GM18868 (cell line): Measurements from ENCODE around the gene RIMS1.

Experiments
- ATAC-seq: cut with Tn5 transposase; IDR thresholded peaks from one replicate; pipeline ENCODE4 v1.9.1; 2021; ENCODE audit warnings: mild to moderate bottlenecking, moderate library complexity; ENCODE audit not compliant: unreplicated experiment

Gene RIMS1

GRCh38 chr6:72410769-72411168 lies 524.4 kb downstream of the RIMS1 start:
- ATAC-seq = no peak

DNA sequence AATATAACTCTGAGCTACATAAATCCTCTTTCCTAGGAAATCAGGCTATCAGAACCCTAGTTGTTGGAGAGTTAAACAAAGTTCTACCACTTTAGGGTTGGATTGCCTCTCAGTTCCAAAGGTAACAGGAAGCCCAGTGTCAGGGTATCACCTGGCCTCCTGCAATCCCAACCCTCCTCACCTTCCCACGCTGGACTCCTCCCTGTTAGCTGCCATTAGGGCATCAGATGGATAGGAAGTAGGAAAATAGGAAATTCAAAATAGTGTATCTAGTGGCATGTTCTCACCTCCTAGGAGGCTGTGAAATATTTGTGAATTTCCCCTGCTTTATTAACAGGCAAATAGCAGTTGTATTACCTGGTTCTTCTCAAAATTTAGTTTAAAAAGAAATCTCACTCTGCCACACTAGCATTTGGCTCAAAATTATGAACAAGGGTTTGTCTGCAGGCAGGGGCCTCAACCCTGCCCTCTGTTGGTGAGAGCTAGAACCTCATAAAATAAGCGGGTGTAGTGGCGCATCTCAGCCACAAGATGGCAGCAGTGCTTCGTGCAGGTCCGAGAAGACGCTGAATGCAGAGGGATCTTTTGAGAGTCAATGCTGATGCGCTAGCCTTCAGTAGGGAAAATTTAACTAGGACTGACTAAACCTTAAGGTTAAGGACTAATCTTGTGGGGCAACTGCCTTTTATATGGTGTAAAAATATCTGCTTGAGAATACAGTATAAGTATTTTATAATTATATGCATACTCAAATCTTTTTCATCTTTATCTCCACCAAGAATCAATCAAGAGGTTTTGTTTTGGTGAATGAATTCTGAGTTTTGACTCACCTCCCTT lies 525.7 kb downstream of the RIMS1 start:
- peak; percentile 79 for ATAC-seq

GRCh38 chr6:72412709-72413044 lies 526.3 kb downstream of the RIMS1 start:
- no peak for ATAC-seq

DNA sequence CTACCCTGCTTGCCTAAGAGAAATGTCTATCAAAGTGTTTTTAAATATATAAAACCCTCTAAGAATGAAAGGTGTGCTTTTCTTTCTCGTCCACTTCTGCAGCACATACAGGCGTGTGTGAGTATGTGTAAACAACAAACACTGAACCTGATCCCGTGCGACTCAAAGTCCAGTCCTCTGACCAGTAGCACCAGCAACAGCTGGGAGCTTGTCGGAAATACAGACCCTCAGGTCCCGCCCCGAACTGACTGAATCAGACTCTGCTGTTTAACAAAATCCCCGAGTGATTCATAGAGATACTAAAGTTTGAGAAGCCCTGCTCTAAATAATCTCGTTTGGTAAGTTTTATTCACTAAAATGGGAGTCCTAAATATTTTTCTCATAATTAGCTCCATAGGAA lies 527.5 kb downstream of the RIMS1 start:
- no peak for ATAC-seq

DNA sequence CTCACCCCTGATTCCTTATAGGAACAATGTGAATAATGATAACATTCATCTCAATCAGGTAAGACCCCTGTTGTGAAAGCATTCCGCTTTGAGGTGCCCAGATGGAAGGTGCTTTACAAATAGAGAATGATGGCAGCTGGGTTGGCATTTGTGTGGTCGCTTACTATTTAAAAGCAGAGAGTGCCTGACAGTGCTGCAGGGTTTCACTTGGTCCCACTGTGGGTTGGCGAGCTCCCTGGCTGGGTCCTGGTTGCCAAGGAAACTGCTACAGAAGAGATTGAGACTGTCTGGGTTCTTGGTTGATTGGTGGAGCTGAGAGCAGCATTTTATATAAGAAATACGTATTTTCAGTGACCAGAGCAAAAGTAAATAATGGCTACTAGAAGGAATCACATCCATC lies 528.3 kb downstream of the RIMS1 start:
- ATAC-seq = no peak

GRCh38 chr6:72416744-72417465 lies 530.6 kb downstream of the RIMS1 start:
- no peak for ATAC-seq

- ATAC-seq = no peak
Observed at GRCh38 chr6:72417759-72418158, 531.4 kb downstream of the RIMS1 start.

DNA sequence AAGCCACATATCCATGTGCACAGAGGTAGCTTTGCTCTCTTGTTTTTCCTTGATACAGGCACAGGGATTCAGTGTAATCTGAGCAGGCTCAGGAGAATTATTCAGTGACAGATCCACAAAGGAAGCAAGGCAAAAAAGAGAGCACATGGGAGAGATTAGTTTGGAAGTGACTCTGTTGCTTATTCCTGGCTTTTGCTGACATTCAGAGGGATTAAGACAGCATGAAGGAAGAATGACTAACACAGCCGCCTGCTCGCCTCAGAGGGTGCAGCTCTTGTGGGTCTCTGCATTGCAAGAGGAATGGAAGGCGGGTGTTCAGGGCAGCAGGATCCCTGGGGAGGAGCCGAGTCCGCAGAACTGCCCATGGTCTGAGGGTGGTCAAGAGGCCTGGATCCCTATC lies 532.1 kb downstream of the RIMS1 start:
- ATAC-seq = no peak

DNA sequence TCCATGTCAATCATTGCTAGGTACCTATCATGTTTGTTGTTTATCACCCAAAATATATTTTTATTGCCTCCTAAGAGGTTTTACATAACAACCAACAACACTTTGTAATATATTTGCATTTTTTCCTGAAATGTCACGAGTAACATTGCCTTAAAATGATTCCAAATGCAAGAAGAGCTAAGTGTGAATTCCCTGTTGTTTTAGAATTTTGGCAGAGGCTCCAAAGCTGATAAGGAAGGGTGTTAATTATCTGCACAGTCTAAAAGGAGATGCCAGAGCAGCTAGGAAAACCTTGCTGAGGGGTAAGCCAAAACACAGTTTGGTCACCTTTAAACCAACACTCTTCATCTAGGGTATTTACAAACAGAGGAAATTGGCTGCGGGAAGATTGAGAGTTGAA lies 533.6 kb downstream of the RIMS1 start:
- ATAC-seq = no peak

DNA sequence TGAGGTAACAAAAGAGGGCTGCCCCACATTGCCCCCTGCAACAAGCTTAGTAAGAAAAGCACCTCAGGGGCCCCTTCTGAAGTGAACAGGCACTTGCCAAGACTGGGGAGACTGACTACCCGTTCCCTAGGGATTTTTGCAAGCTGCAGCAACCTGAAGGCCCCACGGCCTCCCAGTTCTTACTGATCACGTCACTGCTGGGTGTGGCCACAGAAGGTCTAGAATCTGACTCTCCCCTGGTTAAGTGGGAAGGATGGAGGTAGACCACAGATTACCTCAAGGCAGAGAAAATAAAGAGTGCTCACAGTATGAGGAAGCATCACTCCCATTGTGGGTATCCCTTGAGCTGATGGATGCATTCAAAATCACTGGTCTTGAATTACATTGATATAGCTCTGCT lies 534.1 kb downstream of the RIMS1 start:
- no peak for ATAC-seq

GRCh38 chr6:72421387-72421786 lies 535.0 kb downstream of the RIMS1 start:
- ATAC-seq = no peak

DNA sequence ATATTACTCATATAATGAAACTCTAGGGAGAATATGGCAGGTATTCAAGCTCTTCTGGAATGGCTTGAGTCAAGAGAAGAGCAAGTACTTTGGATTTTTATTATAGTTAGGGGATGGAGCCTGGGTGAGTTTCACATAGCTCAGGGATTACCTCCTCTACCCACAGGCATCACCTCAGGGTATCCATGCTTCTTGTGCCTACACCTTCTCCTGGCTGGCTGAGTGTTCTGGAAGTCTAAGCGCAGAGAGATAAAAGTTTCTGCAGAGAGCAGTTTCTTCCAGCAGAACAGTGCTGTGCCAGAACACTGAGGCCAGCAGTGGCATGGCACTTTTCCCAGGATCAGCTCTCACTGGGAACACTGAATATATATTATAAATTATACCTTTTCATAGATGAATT lies 535.8 kb downstream of the RIMS1 start:
- no peak for ATAC-seq

- ATAC-seq = no peak
Observed at GRCh38 chr6:72424476-72424875, 538.1 kb downstream of the RIMS1 start.

DNA sequence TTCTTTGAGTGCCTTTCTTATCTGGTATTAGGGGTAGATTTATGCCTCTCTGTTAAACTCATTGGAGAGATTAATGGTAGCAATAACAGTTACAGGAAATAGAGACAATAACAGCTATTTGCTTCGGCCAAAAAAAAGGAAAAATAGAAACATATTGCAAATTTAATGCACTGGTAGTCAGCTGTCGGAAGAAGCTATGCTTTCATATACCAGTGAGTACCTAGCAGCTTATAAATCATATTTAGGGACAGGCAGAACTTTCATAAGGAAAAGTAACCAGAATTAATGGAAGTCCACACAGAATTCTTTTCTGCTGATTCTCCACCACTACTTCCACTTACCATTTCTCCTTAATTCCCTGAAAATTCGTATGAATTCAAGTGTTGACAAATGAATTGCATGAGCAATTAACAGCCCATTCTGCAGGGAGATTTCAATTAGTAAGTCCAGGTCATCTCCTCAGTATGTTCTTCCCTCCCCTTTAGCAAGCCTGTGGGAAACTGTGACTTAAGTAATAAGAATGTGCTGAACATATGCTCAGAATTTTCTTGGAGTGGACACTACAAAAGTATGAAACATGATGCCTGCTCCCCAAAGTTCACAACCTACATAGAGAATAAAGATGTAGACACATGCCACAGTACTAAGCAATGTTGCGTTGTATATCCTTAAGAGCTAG lies 538.8 kb downstream of the RIMS1 start:
- no peak for ATAC-seq

DNA sequence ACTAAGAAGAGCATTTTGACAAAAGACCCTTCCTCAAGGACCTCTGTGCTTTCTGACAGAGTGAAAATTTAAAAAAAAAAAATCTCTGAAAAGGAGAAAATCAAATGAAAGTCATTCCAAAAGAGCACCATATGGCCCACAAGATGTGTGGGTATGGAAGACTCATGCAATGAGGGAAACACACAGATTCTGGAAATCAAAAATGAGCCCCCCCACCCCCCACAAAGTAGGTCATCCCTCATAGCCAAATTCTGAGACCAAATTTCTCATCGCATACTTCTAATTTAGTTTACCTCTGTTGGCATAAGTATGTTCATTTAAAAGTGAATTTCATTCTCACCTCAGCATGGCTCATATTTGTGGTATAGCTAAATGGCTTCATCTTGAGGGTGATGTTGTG lies 554.3 kb downstream of the RIMS1 start:
- ATAC-seq = no peak

DNA sequence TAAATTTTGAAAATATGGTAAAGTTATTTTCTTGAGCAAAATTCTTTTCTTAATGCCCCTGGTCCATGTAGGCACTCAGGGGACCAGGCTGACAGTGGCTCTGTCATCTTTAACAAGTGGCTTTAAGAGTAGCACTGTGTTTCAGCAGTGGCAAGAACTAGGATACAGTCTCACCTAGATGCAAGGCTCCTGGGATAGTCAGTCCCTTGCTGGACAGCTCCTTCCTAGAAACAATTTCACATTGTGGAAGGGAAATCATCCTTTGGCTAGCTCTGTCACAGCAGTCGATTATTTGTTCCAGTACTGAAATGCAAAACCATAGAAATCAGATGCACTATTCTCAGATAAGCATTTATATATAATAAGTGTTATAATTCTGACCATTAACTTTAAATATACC lies 560.1 kb downstream of the RIMS1 start:
- ATAC-seq = no peak
